ENCODE data around the gene RPL36. TPM values are rescaled to one million over a fixed set of nuclear protein-coding genes. Genes with fewer than 3 reads are reported as not detected.

The RPL36 gene
- total and polyA plus RNA-seq, 8 donors, result 606 to 1,150 (median 818) TPM

- TF ChIP-seq CTCF (IDR thresholded peaks at IDR 0.05), result no peak
- Histone ChIP-seq H3K4me3 (no peak overlapping the region), H3K9me3 (no peaks in the 10 kb centered on the region), H3K27me3 (no peaks in the 10 kb centered on the region), H3K27ac (no peak overlapping the region), H3K4me1 (peaks cover 6 to 24% of the 10 kb centered on the region in 2 donors), H3K36me3 (peaks cover 0 to 16% of the 10 kb centered on the region in 2 donors)
- no peak for ATAC-seq
- DNase-seq, result no peak
- intact Hi-C loops (cut with DNase I), result no loop called here
These were observed 8.0 kb upstream of the RPL36 start for GRCh38 chr19:5682107-5682482.

- intact Hi-C loops (cut with DNase I), result no loop called here
- no peak overlapping the region for H3K4me3 ChIP-seq
- TF ChIP-seq CTCF (IDR thresholded peaks at IDR 0.05), result no peak
- no peak for ATAC-seq
- DNase-seq, result no peak
- H3K27ac ChIP-seq, result no peak overlapping the region
- H3K36me3 ChIP-seq, result peaks cover 0 to 4% of the 10 kb centered on the region in 2 donors
- no peaks in the 10 kb centered on the region for H3K9me3 ChIP-seq
- H3K4me1 ChIP-seq, result peaks cover 6 to 30% of the 10 kb centered on the region in 2 donors
- H3K27me3 ChIP-seq, result no peaks in the 10 kb centered on the region
These were observed 6.8 kb upstream of the RPL36 start for GRCh38 chr19:5683177-5683886.

GRCh38 chr19:5684694-5685430 lies 5.2 kb upstream of the RPL36 start:
- ATAC-seq (no peak), DNase-seq (no peak)
- H3K4me1 ChIP-seq, result peaks cover 3 to 21% of the 10 kb centered on the region in 2 donors
- no peaks in the 10 kb centered on the region for H3K9me3 ChIP-seq
- no peak for TF ChIP-seq CTCF (IDR thresholded peaks at IDR 0.05)
- H3K4me3 ChIP-seq, result no peak overlapping the region
- no peaks in the 10 kb centered on the region for H3K27me3 ChIP-seq
- intact Hi-C loops (cut with DNase I), result no loop called here
- H3K27ac ChIP-seq, result no peak overlapping the region
- H3K36me3 ChIP-seq, result no peaks in the 10 kb centered on the region

GRCh38 chr19:5686326-5686646 lies 3.8 kb upstream of the RPL36 start:
- Histone ChIP-seq H3K27ac (peak overlapping the region; percentile 44 to 89), H3K36me3 (no peaks in the 10 kb centered on the region), H3K27me3 (no peaks in the 10 kb centered on the region), H3K9me3 (no peaks in the 10 kb centered on the region), H3K4me1 (peaks cover 5 to 24% of the 10 kb centered on the region in 2 donors), H3K4me3 (peak overlapping the region; percentile 48 to 70)
- no peak for DNase-seq
- no peak for TF ChIP-seq CTCF (IDR thresholded peaks at IDR 0.05)
- ATAC-seq, result no peak
- intact Hi-C loops (cut with DNase I), result no loop called here

- peak; percentile 79 to 84 for TF ChIP-seq CTCF (IDR thresholded peaks at IDR 0.05)
- ATAC-seq (peak; percentile 88), DNase-seq (peak; percentile 73 to 100 (median 96))
- intact Hi-C loops (cut with DNase I), result no loop called here
- Histone ChIP-seq H3K36me3 (peaks cover 0 to 4% of the 10 kb centered on the region in 2 donors), H3K4me3 (peak overlapping the region; percentile 48 to 70), H3K4me1 (peaks cover 8 to 29% of the 10 kb centered on the region in 2 donors), H3K27ac (peak overlapping the region; percentile 45 to 89), H3K27me3 (no peaks in the 10 kb centered on the region), H3K9me3 (no peaks in the 10 kb centered on the region)
These were observed 3.3 kb upstream of the RPL36 start for GRCh38 chr19:5686647-5687359.

Data from left lung (tissue), 10 donors.